ENCODE measurements around the gene SCPEP1.

- TF ChIP-seq MYB (IDR thresholded peaks at IDR 0.05; ENCODE audit: borderline replicate concordance, low read depth, low read length) (no peak), CTCF (IDR thresholded peaks at IDR 0.05 in 2 of 3, conservative IDR thresholded peaks at IDR 0.05 in 1 of 3; ENCODE audit: control insufficient read depth in 2 of 3, extremely low read depth in 1 of 3, insufficient read depth in 1 of 3, low read depth in 3 of 3, low read length in 3 of 3) (no peak), ZNF622 (IDR thresholded peaks at IDR 0.05) (no peak), RAD21 (IDR thresholded peaks at IDR 0.05; ENCODE audit: insufficient read depth, low read depth, low read length) (no peak), ELK1 (IDR thresholded peaks at IDR 0.05; ENCODE audit: low read depth, low read length) (no peak), JUNB (IDR thresholded peaks at IDR 0.05) (no peak), TCF3 (IDR thresholded peaks at IDR 0.05; ENCODE audit: borderline replicate concordance, insufficient read depth, low read depth, low read length) (no peak), ZNF384 (IDR thresholded peaks at IDR 0.05; ENCODE audit: borderline replicate concordance, low read depth, low read length) (no peak)
Observed at GRCh38 chr17:57046749-57047148, 68.8 kb downstream of the SCPEP1 start.
